ENCODE results near the gene CDK5R1. TPM values are rescaled to one million over a fixed set of nuclear protein-coding genes. Genes with fewer than 3 reads are reported as not detected.

The CDK5R1 gene
- total RNA-seq, 4 donors from 2014 or later, result 0.78 to 1.5 (median 1.0) TPM

DNA sequence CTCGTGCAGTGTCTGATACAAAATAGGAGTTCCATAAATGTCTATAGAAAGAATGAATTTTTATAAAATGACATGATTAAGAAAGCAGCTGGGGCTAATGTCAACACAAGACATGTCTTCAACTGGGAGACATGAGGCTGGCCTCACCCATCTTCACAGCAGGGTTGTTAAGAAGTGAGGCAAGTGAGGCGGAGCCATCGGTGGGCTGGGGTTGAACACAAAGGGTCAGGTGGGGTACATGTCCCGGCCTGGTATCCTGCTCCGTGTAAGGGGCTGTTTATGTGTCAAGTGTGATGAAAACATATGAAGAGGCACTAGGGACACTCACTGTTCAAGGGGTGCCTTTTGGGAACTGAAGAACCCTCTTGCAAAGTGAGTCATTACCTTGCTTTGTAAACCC is 22.1 kb downstream of the CDK5R1 start:
- H3K36me3 ChIP-seq, result no peaks in the 10 kb centered on the region
- H3K27ac ChIP-seq, result no peak overlapping the region
- H3K4me3 ChIP-seq, result no peak overlapping the region
- TF ChIP-seq POLR2A (IDR thresholded peaks at IDR 0.05), result no peak
- TF ChIP-seq, protein P1, sequence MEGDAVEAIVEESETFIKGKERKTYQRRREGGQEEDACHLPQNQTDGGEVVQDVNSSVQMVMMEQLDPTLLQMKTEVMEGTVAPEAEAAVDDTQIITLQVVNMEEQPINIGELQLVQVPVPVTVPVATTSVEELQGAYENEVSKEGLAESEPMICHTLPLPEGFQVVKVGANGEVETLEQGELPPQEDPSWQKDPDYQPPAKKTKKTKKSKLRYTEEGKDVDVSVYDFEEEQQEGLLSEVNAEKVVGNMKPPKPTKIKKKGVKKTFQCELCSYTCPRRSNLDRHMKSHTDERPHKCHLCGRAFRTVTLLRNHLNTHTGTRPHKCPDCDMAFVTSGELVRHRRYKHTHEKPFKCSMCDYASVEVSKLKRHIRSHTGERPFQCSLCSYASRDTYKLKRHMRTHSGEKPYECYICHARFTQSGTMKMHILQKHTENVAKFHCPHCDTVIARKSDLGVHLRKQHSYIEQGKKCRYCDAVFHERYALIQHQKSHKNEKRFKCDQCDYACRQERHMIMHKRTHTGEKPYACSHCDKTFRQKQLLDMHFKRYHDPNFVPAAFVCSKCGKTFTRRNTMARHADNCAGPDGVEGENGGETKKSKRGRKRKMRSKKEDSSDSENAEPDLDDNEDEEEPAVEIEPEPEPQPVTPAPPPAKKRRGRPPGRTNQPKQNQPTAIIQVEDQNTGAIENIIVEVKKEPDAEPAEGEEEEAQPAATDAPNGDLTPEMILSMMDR (IDR thresholded peaks at IDR 0.05), result no peak
- TF ChIP-seq EP300 (IDR thresholded peaks at IDR 0.05), result no peak
- DNase-seq (ENCODE audit: low spot score in 2 of 2), result no peak
- H3K27me3 ChIP-seq, result no peaks in the 10 kb centered on the region
- peaks cover 0 to 12% (median 6%) of the 10 kb centered on the region in 4 donors for H3K4me1 ChIP-seq
- no peaks in the 10 kb centered on the region for H3K9me3 ChIP-seq
- 86% methylated on average over 5 of the region's 5 CpGs for WGBS, 2 donors

DNA sequence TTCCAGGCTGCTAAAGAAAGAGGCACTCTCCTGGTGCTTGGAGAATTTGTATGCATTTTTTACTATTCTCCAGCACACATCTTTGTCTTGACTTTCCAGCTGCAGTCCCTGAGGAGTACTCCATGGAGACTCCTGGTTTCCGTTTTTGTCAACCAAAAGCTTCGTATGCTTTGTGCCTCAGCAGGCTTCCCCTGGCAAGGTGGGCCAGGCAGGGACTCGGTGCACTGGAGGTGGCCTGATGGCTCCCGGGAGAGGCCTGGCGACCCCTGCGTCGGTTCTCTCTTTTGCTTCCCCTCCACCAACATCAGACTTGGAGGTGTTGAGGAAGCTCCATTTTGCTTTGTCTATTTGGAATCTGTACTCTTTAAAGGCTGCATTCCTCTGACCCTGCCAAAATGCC is 23.7 kb downstream of the CDK5R1 start:
- Histone ChIP-seq H3K4me3 (no peak overlapping the region), H3K27me3 (no peaks in the 10 kb centered on the region), H3K27ac (no peak overlapping the region), H3K4me1 (no peaks in the 10 kb centered on the region), H3K36me3 (no peaks in the 10 kb centered on the region), H3K9me3 (no peaks in the 10 kb centered on the region)
- TF ChIP-seq, protein P1 (IDR thresholded peaks at IDR 0.05), result no peak
- no peak for TF ChIP-seq POLR2A (IDR thresholded peaks at IDR 0.05)
- TF ChIP-seq EP300 (IDR thresholded peaks at IDR 0.05), result no peak
- 74 to 76% methylated on average over 7 of the region's 7 CpGs for WGBS, 2 donors
- no peak for DNase-seq (ENCODE audit: low spot score in 2 of 2)

- Histone ChIP-seq H3K27ac (no peak overlapping the region), H3K27me3 (no peaks in the 10 kb centered on the region), H3K36me3 (no peaks in the 10 kb centered on the region), H3K4me1 (no peaks in the 10 kb centered on the region), H3K9me3 (no peaks in the 10 kb centered on the region), H3K4me3 (no peak overlapping the region)
- DNase-seq (ENCODE audit: low spot score in 2 of 2), result no peak
- 89 to 90% methylated on average over 2 of the region's 2 CpGs for WGBS, 2 donors
- TF ChIP-seq POLR2A (IDR thresholded peaks at IDR 0.05), result no peak
- TF ChIP-seq, protein P1 (IDR thresholded peaks at IDR 0.05), result no peak
- no peak for TF ChIP-seq EP300 (IDR thresholded peaks at IDR 0.05)
These were observed 25.5 kb downstream of the CDK5R1 start for GRCh38 chr17:32512328-32512727.

- H3K27me3 ChIP-seq, result no peaks in the 10 kb centered on the region
- H3K9me3 ChIP-seq, result no peaks in the 10 kb centered on the region
- peaks cover 0 to under 1% (median 0%) of the 10 kb centered on the region in 4 donors for H3K4me1 ChIP-seq
- TF ChIP-seq, protein P1 (IDR thresholded peaks at IDR 0.05), result no peak
- no peak for TF ChIP-seq POLR2A (IDR thresholded peaks at IDR 0.05)
- no peak for TF ChIP-seq EP300 (IDR thresholded peaks at IDR 0.05)
- WGBS, 2 donors, result 87 to 91% methylated on average over 3 of the region's 3 CpGs
- no peaks in the 10 kb centered on the region for H3K36me3 ChIP-seq
- DNase-seq (ENCODE audit: low spot score in 2 of 2), result no peak
- H3K27ac ChIP-seq, result no peak overlapping the region
- no peak overlapping the region for H3K4me3 ChIP-seq
These were observed 26.8 kb downstream of the CDK5R1 start for GRCh38 chr17:32513579-32513978.

- 45 to 50% methylated on average over 4 of the region's 4 CpGs for WGBS, 2 donors
- no peak overlapping the region for H3K27ac ChIP-seq
- no peaks in the 10 kb centered on the region for H3K36me3 ChIP-seq
- no peaks in the 10 kb centered on the region for H3K9me3 ChIP-seq
- DNase-seq (ENCODE audit: low spot score in 2 of 2), result no peak
- TF ChIP-seq EP300 (IDR thresholded peaks at IDR 0.05) (no peak), POLR2A (IDR thresholded peaks at IDR 0.05) (no peak)
- TF ChIP-seq, protein P1 (IDR thresholded peaks at IDR 0.05), result no peak
- no peak overlapping the region for H3K4me3 ChIP-seq
- peaks cover 0 to 8% (median 5%) of the 10 kb centered on the region in 4 donors for H3K4me1 ChIP-seq
- no peaks in the 10 kb centered on the region for H3K27me3 ChIP-seq
These were observed 27.8 kb downstream of the CDK5R1 start for GRCh38 chr17:32514606-32515005.
